Measurements from ENCODE around the gene PREX1. TPM values are rescaled to one million over a fixed set of nuclear protein-coding genes. Genes with fewer than 3 reads are reported as not detected.

Gene PREX1
- polyA plus RNA-seq, 1 donor: 18.2 TPM

- no peak for DNase-seq (ENCODE audit: low read depth)
Observed at GRCh38 chr20:48683467-48684175, 144.2 kb downstream of the PREX1 start.

DNA sequence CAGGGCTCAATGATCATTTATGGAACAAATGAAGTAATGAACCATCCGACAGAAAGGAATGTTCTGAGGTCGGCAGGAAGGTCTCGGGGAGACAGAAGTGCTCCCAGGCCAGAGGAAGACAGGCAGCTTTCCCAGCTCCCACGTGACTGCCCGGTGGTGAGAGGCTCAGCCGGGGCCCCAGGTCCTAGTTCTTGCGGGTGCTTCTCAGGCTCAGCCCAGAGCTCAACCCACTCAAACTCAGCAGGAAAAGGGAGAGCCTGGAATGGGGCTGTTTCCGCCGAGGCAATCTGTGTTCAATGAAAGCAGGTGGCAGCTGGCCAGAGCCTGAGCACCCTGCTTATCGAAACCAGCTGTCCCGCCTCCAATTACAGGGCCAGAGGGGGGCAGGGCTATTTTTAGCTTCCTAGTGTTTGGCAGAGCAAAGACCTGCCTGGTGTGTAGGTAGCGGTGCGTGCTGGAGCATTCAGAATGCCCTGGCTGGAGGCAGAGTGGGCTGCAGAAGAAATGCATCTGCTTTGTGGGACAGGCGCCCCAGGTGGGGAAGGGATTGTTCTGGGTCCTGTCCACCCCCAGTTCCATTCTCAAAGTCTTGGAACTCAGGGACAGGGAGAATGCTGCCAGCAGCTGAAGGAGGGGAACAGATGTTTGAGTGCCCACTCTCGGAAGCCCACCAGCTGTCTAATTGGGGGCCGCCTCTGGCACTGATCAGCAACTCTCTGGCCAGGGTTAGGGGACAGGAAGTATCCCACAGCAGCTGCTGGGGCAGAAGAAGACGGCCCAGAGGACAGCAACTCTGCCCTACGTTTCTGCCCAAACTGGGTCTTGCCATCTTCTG is 145.1 kb downstream of the PREX1 start:
- DNase-seq (ENCODE audit: low read depth): no peak

DNA sequence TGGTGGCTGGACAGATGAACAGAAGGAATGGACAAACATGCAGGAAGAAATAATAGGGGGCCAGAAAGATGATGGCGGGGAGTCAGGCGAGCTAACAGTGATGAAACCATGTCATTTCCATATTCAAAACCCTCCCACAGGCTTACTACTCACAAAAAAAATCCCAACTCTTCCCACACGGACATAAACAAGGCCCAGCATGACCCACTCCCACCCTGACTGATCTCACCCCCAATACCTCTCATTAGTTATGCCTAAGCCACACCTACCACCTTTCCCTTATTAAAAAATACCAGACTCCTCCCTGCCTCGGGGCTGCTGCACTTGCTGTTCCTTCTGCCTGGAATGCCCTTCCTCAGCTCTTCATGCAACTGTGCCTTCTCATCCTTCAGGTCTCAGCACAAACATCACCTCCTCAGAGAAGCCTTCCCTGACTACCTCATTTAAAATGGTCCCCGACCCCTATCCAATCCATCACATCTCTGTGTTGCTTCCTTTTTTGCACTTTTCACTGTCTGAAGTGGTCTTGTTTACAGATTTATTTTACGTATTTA is 145.8 kb downstream of the PREX1 start:
- no peak for DNase-seq (ENCODE audit: low read depth)

GRCh38 chr20:48681201-48681872 is 146.5 kb downstream of the PREX1 start:
- DNase-seq (ENCODE audit: low read depth): no peak

DNA sequence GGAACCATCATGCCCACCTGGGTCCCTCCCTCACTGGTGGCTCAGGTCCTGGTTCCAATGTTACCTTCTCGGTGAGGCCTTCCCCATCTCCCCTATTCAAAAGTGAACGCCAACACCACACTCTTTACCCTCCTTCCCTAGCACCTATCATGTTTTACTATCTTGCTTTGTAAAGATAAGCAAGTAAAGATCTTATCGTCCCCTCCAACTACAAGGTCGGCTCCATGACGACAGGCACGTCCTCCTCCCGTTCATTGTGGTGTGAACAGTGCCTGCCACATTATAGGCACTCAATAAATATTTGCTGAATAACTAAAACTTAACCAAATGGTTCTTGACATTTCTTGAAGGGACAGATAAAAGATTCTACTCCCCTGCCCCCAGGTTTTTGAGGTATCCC is 147.1 kb downstream of the PREX1 start:
- DNase-seq (ENCODE audit: low read depth): no peak

- no peak for DNase-seq (ENCODE audit: low read depth)
Observed at GRCh38 chr20:48679599-48679998, 148.2 kb downstream of the PREX1 start.

GRCh38 chr20:48679011-48679410 is 148.8 kb downstream of the PREX1 start:
- DNase-seq (ENCODE audit: low read depth): no peak

DNA sequence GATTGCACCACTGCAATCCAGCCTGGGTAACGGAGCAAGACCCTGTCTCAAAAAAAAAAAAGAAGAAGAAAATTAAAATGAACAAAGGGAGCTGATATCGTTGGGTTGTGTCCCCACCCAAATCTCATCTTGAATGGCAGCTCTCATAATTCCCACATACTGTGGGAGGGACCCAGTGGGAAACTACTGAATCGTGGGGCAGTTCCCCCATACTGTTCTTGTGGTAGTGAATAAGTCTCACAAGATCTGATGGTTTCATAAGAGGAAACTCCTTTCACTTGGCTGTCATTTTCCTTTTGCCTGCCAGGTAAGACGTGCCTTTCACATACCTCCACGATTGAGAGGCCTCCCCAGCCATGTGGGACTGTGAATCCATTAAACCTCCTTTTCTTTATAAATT is 149.4 kb downstream of the PREX1 start:
- DNase-seq (ENCODE audit: low read depth): no peak

GRCh38 chr20:48676795-48677460 is 150.9 kb downstream of the PREX1 start:
- no peak for DNase-seq (ENCODE audit: low read depth)

DNA sequence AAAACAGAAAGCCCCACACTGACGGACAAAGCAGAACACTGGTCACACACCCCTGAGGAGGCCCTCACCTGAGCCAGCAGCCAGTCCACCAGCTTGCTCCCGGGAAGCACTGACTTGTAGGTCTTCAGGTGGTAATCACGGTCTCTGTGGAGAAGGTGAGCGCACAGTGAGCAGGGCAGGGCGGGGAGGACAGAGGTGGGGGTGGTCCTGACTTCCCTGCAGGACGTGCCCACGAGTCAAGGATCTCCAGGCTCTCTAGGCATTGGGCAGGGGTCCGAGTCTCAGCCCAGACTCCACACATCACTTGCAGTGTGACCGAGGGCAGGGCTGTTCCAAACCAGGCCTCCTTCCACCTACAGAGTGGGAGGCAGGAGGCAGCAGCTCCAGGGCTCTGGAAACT is 151.7 kb downstream of the PREX1 start:
- no peak for DNase-seq (ENCODE audit: low read depth)

- no peak for DNase-seq (ENCODE audit: low read depth)
Observed at GRCh38 chr20:48674461-48674860, 153.3 kb downstream of the PREX1 start.

DNA sequence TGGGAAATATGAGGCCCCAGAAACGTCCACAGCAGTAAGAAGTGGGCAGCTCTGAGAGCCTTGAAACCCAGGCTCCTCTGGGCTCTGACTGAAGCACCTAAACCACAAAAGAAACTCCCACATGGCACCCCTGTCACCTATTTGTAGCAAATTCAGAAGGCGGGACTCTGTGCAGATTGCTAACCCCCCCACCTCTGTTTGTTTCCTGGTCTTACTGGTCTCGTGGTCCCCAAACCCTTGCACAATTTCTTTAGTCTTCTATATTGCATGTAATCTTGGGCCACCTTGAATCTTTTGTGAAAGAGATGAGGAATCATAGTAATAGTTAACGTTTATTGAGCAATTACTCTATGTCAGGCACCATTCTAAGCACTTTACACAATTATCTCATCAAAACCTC is 154.3 kb downstream of the PREX1 start:
- DNase-seq (ENCODE audit: low read depth): no peak

- DNase-seq (ENCODE audit: low read depth): no peak
Observed at GRCh38 chr20:48672324-48672723, 155.5 kb downstream of the PREX1 start.

DNA sequence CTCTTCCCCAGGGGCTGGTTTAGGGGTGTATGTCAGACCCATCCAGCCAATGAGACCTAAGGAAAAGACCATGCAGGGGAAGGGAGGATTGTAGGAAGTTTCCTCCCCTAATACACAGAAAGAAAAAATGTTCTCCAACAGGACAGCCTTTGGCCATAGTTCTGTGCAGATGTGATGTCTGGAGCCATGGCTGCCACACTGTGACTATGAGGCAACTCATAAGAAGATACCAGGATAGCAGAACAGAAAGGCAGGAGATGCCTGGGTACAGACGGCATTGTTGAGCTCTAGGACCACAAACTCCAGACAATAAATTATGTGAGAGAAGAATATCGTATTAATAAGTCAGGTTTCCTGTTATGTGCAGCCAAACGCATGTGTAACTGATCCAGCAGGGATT is 156.7 kb downstream of the PREX1 start:
- DNase-seq (ENCODE audit: low read depth): no peak

DNA sequence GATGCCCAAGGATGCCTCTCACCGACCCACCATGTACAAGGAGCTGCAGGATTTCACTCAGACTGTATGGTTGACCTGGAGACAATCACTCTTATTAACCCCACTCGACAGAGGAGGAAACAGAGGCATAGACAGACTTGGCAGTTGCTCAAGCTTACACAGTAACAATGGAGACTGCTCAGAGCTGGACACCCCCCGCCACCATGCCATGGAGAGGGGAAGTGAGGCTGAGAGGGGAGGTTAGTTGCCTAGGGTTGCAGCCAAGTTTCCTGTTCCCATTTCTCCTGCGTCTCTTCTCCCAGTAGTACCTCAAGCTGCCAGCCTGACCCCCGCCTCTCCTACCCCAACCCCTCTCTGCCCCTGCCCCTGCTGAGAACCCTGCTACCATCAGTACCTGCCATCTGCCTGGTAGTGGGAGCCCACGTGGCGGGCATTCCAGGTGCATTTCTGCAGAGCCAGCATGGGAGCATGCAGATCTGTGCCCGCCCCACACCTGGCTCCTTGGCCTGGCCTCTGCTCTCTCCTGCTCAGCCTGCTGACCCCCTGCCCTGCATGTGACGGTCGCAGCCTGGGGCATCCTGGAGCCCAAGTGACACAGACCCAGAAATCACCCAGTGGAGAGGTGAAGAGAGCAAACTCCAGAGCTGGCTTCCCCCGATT is 157.7 kb downstream of the PREX1 start:
- DNase-seq (ENCODE audit: low read depth): no peak

DNA sequence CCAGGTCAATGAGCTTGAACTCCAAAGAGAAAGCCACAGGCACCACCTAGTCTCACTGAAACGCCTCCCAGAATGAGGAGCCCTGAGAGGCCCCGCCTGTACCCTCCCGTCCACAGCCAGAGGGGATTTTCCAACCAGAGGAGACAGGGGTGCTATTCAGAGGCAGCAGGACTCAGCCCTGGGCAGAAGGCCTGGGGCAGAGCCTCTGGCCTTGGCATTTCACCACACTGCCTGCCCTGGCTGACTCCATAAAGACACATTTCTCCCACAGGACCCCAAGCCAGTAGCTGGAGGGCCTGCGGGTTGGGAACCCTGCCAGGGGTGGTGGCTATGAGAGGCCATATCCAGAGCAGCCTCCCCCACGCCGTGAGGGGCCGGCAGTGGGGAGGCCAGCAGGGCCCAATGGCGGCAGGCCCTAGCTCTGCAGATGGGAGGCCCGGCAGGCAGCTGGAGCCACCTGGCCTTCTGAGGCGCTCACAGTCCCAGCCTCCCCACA is 159.3 kb downstream of the PREX1 start:
- DNase-seq (ENCODE audit: low read depth): no peak

DNA sequence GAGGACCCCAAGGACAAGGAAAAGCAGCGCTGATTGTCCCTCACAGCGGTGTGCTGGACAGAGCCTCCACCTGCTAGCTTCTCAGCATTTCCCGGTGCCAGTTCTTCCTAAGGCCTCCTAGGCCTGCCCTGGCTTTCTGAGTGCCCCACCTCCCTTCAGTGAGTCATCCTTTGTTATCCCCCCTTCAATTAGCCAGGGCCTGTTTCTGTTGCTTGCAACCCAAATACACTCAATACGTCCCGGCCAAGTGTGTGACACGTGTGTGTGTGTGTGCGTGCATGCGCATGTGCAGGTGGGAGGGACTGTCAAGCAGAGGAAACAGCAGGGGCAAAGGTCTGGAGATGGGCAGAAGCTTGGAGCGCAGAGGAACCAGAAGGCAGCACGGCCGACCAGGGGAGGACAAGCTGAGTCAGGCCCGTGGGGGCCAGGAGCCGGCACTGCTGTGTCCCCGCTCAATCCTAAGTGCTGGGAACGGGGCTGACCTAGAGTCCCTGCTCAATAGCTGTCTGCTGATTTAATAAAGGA is 159.8 kb downstream of the PREX1 start:
- DNase-seq (ENCODE audit: low read depth): no peak

DNA sequence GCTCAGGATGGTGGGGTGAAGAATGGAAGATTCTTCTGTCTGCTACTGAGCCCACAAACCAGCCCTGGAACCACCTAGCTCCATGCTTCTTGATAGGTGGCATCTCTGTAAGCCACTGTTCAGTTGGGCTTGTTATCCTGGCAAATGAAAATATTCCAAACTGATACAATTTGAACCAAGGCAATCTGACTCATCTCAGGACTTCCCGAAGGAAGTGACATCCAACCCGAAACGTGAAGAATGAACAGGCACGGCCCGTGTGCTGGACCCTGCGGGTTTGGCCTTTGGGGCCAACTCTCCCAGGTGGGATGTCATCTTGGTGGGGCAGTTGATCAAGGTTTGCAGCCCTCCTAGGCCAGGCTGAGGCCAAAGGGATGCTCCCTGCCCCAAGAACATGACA is 160.3 kb downstream of the PREX1 start:
- DNase-seq (ENCODE audit: low read depth): no peak

DNA sequence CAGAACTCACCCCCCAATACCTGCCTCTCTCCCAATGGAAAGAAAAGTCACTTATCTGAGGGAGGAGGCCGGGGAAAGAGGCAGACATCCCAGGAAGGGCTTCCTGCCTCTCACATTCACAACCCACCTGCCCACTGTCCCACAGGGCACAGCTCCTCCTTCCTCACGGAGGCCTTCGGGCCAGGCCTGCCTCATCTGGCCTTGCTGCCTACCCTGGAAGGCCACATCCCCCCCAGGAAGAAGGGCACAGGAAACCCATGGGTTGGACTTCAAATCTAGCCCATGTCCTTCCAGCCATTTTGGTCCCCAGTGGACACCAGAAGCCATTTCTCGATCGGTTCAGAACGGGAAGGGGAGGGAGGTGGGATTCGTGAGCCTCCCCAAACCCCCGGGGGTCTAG is 162.0 kb downstream of the PREX1 start:
- DNase-seq (ENCODE audit: low read depth): no peak

DNA sequence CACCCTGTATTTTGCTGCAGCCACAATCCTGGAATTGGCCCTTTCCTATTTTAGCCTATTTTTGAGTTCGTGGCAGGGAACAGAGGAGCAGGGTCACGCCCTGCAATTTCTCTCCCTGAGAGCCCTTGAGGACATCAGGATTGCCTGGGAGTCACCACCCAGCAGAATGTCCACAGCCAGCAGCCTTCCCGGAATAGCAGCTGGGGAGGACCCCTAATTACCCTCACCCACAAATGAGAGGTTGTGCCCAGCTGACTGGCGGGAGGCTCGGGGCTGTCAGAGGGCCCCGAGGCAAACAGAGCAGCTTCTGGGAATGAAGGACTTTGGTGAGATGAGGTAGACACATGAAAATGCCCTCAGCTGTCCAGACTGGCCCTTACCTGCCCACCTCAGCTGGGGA is 165.1 kb downstream of the PREX1 start:
- no peak for DNase-seq (ENCODE audit: low read depth)
